Mucosa of descending colon (tissue), 3 donors: ENCODE results near the gene OTULIN. TPM values are rescaled to one million over a fixed set of nuclear protein-coding genes. Genes with fewer than 3 reads are reported as not detected.

ENCODE experiments used
- ATAC-seq: fragments of 200-7000 bp; cut with Tn5 transposase; one replicate; pipeline ENCODE4 v1.9.1; 2020; ENCODE audit warnings: mild to moderate bottlenecking, moderate library complexity
- DNase-seq, 3 donors: peaks; one replicate each; pipeline ENCODE4 v3.0.0-alpha.2; 2020
- H3K36me3 ChIP-seq: fragments of 200-600 bp; one replicate; pipeline ENCODE4 v1.8.0; 2021; ENCODE audit warnings: low read depth, mild to moderate bottlenecking
- H3K4me1 ChIP-seq: fragments of 200-600 bp; one replicate; pipeline ENCODE4 v1.8.0; 2021; ENCODE audit warnings: low read depth, mild to moderate bottlenecking
- H3K4me3 ChIP-seq: fragments of 200-600 bp; one replicate; pipeline ENCODE4 v1.8.0; 2021; ENCODE audit warnings: mild to moderate bottlenecking
- H3K9me3 ChIP-seq: fragments of 200-600 bp; one replicate; pipeline ENCODE4 v1.8.0; 2021; ENCODE audit warnings: mild to moderate bottlenecking
- CTCF ChIP-seq: fragments of 200-600 bp; IDR thresholded peaks from one replicate; pipeline ENCODE4 v1.8.0; 2022; ENCODE audit warnings: antibody characterized with exemption, mild to moderate bottlenecking
- intact Hi-C, 2 donors: fragments of 100-400 bp; cut with DNase I in 1 of 2; cut with micrococcal nuclease in 1 of 2; formaldehyde crosslinking; loops; one replicate each; pipeline versions ENCODE4 v1.11.0 to v1.11.1; 2022; cut with DNase I, micrococcal nuclease
- total RNA-seq, 3 donors: library from RNA; stranded (reverse); fragmentation: NEBNext Ultra II Directional in 2 of 3; extraction: Animal tissue kit (Norgen Biotek cat#: 25700) in 2 of 3; gene quantifications; one replicate each; pipeline versions ENCODE4 v1.2.1 to v1.2.4, GENCODE V29; 2021 to 2023
- donor health status: DM: no; HTN: no; CAD: no; lungs with moderate emphysema.
- donor health status: DM: no; HTN: no; CAD: no.
- donor health status: DM: no; HTN: yes; CAD: no.

OTULIN gene
- total RNA-seq, 3 donors from 2014 or later = 21.9 to 29.6 (median 29.5) TPM

- Histone ChIP-seq H3K4me1 (no peaks in the 10 kb centered on the region), H3K4me3 (no peak overlapping the region), H3K36me3 (no peaks in the 10 kb centered on the region), H3K9me3 (no peaks in the 10 kb centered on the region)
- DNase-seq (no peak), ATAC-seq (peak; percentile 8)
- intact Hi-C loops = no loop called here
- no peak for TF ChIP-seq CTCF
Measured at GRCh38 chr5:14743601-14744295, 79.2 kb downstream of the OTULIN start.

- no peaks in the 10 kb centered on the region for H3K9me3 ChIP-seq
- H3K4me1 ChIP-seq = no peaks in the 10 kb centered on the region
- no peak for TF ChIP-seq CTCF
- no peaks in the 10 kb centered on the region for H3K36me3 ChIP-seq
- DNase-seq = no peak
- ATAC-seq = peak; percentile 17
- intact Hi-C loops = no loop called here
- no peak overlapping the region for H3K4me3 ChIP-seq
Measured at GRCh38 chr5:14744296-14745187, 80.0 kb downstream of the OTULIN start.

GRCh38 chr5:14745188-14745563 is 80.7 kb downstream of the OTULIN start:
- peaks cover under 1% of the 10 kb centered on the region for H3K36me3 ChIP-seq
- H3K9me3 ChIP-seq = no peaks in the 10 kb centered on the region

GRCh38 chr5:14745753-14746152 is 81.2 kb downstream of the OTULIN start:
- Histone ChIP-seq H3K36me3 (peaks cover 5% of the 10 kb centered on the region), H3K4me3 (no peak overlapping the region), H3K4me1 (no peaks in the 10 kb centered on the region), H3K9me3 (no peaks in the 10 kb centered on the region)
- ATAC-seq = no peak
- intact Hi-C loops = no loop called here
- no peak for TF ChIP-seq CTCF
- no peak for DNase-seq

More at GRCh38 chr5:14745188-14745563, 80.7 kb downstream of the OTULIN start:
- no peak for DNase-seq
- H3K4me3 ChIP-seq = no peak overlapping the region
- no peak for TF ChIP-seq CTCF
- ATAC-seq = no peak
- no peaks in the 10 kb centered on the region for H3K4me1 ChIP-seq
- intact Hi-C loops = no loop called here

GRCh38 chr5:14748180-14748900 is 83.8 kb downstream of the OTULIN start:
- no peak for TF ChIP-seq CTCF
- intact Hi-C loops = no loop called here
- Histone ChIP-seq H3K4me1 (no peaks in the 10 kb centered on the region), H3K4me3 (no peak overlapping the region), H3K9me3 (no peaks in the 10 kb centered on the region), H3K36me3 (peaks cover 5% of the 10 kb centered on the region)
- DNase-seq (no peak), ATAC-seq (no peak)

Other genes starting within 250 kb of the OTULIN start
- 10 to 100 TPM; 33.9 to 67.2 (median 60.1) TPM for gene OTULINL, start 82.9 kb upstream of the OTULIN start, total RNA-seq
- gene ANKH, start 207.1 kb downstream of the OTULIN start, total RNA-seq = 100 to 1,000 TPM in 2 of 3 donors, 10 to 100 TPM in 1; 85.4 to 177 (median 105) TPM